DMS 273 (cell line): ENCODE measurements around the gene LRRC63.
"Not testable (repeated sequence)": the region's sequence is repeated elsewhere in the genome, so short reads cannot be mapped to it uniquely, and the experiment has no call there.

Experiments
- DNase-seq: peaks from one replicate; lab custom pipeline; 2025; ENCODE audit not compliant: unreplicated experiment; lab: John Stamatoyannopoulos, UW

LRRC63 gene

DNA sequence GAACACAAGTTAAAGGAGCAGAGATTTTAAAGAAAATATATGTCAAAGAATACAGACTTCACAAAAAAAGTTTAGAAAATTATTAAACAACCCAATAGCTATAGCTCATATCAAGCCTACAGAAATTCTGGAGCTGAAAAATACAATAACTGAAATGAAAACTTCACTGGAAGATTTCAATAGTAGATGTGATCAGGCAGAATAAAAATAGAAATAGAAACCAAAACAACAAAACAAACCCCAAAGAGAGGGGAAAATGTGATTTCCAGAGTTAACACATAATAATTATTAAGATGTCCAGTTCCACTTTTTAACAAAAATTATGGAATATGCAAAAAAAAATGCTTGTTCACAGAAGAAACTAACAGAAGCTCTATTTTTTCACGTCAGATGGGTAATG, 23.6 kb downstream of the LRRC63 start:
- DNase-seq = peak; percentile 2

- DNase-seq = no peak
These were observed 53.6 kb downstream of the LRRC63 start for GRCh38 chr13:46265292-46265691.

DNA sequence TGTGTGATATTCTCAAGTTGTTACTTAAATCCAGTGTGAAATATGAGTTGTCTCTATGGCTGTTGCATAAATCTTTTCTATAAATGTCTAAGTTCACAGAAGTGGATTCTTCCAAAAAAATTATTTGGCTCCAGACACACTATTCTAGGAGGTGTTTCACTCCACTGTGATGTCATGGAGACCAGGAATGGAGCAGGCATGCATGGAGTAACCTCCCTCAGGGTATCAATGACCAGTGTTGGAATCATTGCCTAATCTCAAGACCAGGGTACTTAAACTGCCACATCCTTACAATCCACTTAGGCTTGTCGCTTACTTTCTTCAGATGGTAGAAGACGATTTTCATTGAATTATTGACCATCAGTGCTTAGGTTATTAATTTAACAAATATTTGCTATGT, 55.4 kb downstream of the LRRC63 start:
- no peak for DNase-seq

- DNase-seq = no peak
These were observed 58.7 kb downstream of the LRRC63 start for GRCh38 chr13:46270416-46270815.

DNA sequence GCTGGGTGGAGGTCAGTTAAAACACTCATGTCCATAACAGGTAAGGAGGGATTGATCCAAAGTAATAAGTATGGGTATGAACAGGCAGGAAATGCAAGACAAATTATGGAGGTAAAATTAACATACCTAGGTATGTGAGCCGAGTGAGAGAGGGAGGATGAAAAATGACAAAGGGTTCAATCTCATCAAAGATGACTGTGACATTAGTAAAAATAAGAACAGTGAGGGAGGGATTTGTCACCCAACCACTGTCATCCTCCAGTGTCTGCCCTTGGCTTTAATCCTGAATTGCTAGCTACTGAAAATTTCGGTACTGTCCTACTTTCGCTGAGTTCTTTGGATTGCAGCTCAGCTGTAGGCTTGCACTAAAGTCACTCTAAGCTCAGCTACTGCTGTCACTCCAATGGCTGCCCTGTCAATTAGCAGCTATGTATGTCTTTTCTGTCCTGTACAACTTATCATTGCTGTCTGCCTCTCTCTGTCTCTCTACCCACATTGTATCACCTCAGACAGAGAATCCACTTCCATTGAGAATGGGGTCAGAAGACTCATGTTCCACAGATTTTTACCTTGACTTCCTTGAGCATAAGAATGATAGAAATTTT, 62.5 kb downstream of the LRRC63 start:
- DNase-seq = no peak

DNA sequence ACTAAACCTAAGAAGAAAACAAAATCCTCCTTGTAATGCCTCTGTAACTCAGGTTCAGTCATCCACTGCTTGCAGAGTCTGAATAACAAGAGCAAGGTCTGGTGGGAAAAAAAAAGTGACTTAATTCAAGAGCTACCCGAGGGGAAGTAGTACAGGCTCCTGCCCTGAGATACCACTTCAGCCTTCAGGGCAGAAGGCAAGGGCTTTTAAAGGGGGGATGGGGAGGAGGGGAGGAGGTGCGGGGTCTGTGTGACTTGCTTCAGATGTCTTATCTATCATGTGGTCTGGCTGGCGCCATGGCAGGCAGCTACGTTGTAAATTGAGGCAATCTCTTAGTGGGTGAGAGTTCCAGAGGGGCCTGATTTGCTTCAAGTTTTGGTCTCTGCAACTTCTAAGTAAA, 66.7 kb downstream of the LRRC63 start:
- no peak for DNase-seq

GRCh38 chr13:46281779-46282178, 70.1 kb downstream of the LRRC63 start:
- DNase-seq = no peak

DNA sequence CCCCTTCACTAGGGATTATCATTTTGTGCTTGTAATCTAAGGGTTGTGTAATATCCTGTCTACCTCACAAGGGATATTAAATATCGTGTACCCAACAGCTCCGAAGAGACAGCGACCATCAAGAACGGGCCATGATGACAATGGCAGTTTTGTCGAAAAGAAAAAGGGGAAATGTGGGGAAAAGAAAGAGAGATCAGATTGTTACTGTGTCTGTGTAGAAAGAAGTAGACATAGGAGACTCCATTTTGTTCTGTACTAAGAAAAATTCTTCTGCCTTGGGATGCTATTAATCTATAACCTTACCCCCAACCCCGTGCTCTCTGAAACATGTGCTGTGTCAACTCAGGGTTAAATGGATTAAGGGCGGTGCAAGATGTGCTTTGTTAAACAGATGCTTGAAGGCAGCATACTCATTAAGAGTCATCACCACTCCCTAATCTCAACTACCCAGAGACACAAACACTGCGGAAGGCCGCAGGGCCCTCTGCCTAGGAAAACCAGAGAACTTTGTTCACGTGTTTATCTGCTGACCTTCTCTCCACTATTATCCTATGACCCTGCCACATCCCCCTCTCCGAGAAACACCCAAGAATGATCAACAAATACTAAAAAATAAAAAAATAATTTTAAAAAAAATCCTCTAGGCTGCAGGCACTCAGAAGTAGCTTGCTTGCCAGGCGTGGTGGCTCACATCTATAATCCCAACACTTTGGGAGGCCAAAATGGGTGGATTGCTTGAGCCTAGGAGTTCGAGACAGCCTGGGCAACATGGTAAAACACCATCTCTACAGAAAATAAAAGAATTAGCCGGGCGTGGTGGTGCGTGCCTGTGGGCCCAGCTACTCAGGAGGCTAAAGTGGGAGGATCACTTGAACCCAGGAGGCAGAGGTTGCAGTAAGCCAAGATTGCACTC, 72.4 kb downstream of the LRRC63 start:
- DNase-seq = not testable (repeated sequence)

GRCh38 chr13:46286972-46287371, 75.2 kb downstream of the LRRC63 start:
- DNase-seq = no peak

GRCh38 chr13:46288570-46289259, 77.0 kb downstream of the LRRC63 start:
- DNase-seq = peak; percentile 68

- DNase-seq = no peak
These were observed 77.7 kb downstream of the LRRC63 start for GRCh38 chr13:46289260-46289955.

DNA sequence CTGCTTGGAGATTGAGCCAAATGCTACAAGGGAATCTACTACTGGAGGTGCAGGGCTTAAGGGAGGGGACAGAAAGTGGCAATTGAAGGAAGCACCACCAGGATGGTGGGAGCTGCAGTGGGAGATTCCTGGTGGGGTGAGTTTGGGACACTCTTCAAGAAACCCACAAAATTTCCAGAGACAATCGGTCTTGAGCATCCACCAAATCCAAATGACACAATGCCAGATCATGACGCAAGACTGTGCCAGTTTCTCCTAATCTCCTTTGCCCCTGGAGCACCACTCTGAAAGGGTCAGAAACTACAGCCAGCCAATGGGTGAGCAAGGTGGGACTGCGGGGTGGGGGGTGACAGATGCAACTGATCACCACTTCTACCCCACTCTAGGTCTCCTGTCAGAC, 78.7 kb downstream of the LRRC63 start:
- DNase-seq = no peak

GRCh38 chr13:46293436-46293835, 81.7 kb downstream of the LRRC63 start:
- DNase-seq = no peak

- no peak for DNase-seq
These were observed 83.9 kb downstream of the LRRC63 start for GRCh38 chr13:46295491-46296114.

- no peak for DNase-seq
These were observed 84.5 kb downstream of the LRRC63 start for GRCh38 chr13:46296115-46296822.

DNA sequence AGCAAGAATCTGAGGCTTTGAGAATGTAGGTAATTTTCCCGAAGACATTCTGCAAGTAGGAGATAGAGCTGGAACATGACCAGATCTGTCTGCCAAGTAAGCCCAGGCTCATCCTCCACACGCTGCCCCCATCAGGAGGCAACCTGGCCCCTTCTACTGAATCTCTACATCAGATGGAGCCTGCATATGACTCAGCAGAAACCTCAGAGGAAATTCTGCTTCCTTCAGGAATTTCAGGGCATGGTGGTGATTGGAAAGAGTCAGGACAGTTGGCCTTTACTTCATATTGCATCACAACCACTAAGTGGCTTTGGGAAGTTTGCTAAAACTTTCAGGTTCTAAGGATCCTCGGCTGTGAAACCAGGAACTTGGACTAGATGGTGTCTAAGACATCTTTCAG, 85.2 kb downstream of the LRRC63 start:
- DNase-seq = no peak

GRCh38 chr13:46297361-46297811, 85.7 kb downstream of the LRRC63 start:
- DNase-seq = no peak

GRCh38 chr13:46303742-46304385, 92.1 kb downstream of the LRRC63 start:
- no peak for DNase-seq

DNA sequence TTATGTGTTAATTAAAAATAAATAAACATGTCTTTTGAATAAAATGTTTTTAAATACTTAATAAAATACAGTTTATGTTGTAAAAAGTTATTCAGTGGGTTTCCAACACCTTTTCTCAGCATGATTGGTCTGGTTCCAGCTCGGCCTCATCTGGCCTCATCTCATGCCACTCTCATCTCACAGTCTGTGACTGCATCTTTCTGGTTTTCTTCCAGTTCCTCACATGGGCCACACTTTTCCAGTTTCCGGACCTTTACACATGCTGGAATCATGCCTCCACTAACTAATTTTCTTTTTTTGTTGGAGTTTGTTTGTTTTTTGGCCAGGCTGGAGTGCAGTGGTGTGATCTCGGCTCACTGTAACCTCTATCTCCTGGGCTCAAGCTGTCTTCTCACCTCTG, 92.8 kb downstream of the LRRC63 start:
- no peak for DNase-seq

- no peak for DNase-seq
These were observed 95.8 kb downstream of the LRRC63 start for GRCh38 chr13:46307554-46307953.
